CD4-positive, alpha-beta memory T cell (primary cell): Measurements from ENCODE around the gene TEAD1. TPM values are rescaled to one million over a fixed set of nuclear protein-coding genes. Genes with fewer than 3 reads are reported as not detected.

ENCODE experiments used
- CTCF ChIA-PET: fragments of 350-600 bp; sonication (Branson Sonifier 250); formaldehyde crosslinking; loops from one replicate; lab custom pipeline; 2021; ENCODE audit warnings: inconsistent platforms; ENCODE audit not compliant: partially characterized antibody; lab: Charles Lee
- POLR2A ChIA-PET: fragments of 350-600 bp; sonication (Branson Sonifier 250); formaldehyde crosslinking; loops from one replicate; lab custom pipeline; 2021; ENCODE audit not compliant: partially characterized antibody; lab: Charles Lee
- DNase-seq, 5 donors: peaks; one replicate each; pipeline versions ENCODE4 v3.0.0 to v3.0.0-alpha.2; 2020 to 2022; ENCODE audit warnings: mixed read lengths in 1 of 5
- H3K27ac ChIP-seq: one replicate; pipeline ENCODE4 v1.7.0; 2013; ENCODE audit warnings: low read depth, low read length
- H3K27me3 ChIP-seq: 2 replicates; pipeline ENCODE4 v1.7.0; 2013; ENCODE audit warnings: mild to moderate bottlenecking, low read length, moderate library complexity; ENCODE audit not compliant: insufficient read depth
- H3K36me3 ChIP-seq: 2 replicates; pipeline ENCODE4 v1.7.0; 2013; ENCODE audit warnings: mild to moderate bottlenecking, low read length, moderate library complexity; ENCODE audit not compliant: insufficient read depth
- H3K4me1 ChIP-seq: 2 replicates; pipeline ENCODE4 v1.7.0; 2013; ENCODE audit warnings: mild to moderate bottlenecking, low read length, moderate library complexity; ENCODE audit not compliant: insufficient read depth
- H3K4me3 ChIP-seq, 2 donors: one replicate each; pipeline ENCODE4 v1.7.0; 2013; ENCODE audit warnings: low read length in 2 of 2, mild to moderate bottlenecking in 1 of 2
- H3K9me3 ChIP-seq, 2 donors: one replicate each; pipeline ENCODE4 v1.7.0; 2013; ENCODE audit warnings: low read length in 2 of 2, control low read depth in 1 of 2; ENCODE audit not compliant: control insufficient read depth in 1 of 2
- H3K27ac Mint-ChIP-seq, 7 donors: one replicate each; pipeline ENCODE4 v1.8.0; 2020 to 2021; ENCODE audit warnings: mixed read lengths in 7 of 7, mild to moderate bottlenecking in 6 of 7, inconsistent platforms in 3 of 7, moderate library complexity in 3 of 7
- H3K27me3 Mint-ChIP-seq, 2 donors: one replicate each; pipeline ENCODE4 v1.8.0; 2020 to 2021; ENCODE audit warnings: mixed read lengths in 2 of 2
- H3K36me3 Mint-ChIP-seq, 2 donors: one replicate each; pipeline ENCODE4 v1.8.0; 2020 to 2021; ENCODE audit warnings: mixed read lengths in 2 of 2, inconsistent platforms in 1 of 2, mild to moderate bottlenecking in 1 of 2
- H3K4me1 Mint-ChIP-seq, 4 donors: one replicate each; pipeline ENCODE4 v1.8.0; 2020 to 2021; ENCODE audit warnings: mixed read lengths in 4 of 4, mild to moderate bottlenecking in 1 of 4
- H3K4me3 Mint-ChIP-seq, 8 donors: one replicate each; pipeline ENCODE4 v1.8.0; 2020 to 2021; ENCODE audit warnings: mixed read lengths in 8 of 8, mild to moderate bottlenecking in 7 of 8, moderate library complexity in 6 of 8, inconsistent platforms in 3 of 8
- H3K9me3 Mint-ChIP-seq, 8 donors: one replicate each; pipeline ENCODE4 v1.8.0; 2020 to 2021; ENCODE audit warnings: mixed read lengths in 8 of 8, mild to moderate bottlenecking in 5 of 8, inconsistent platforms in 3 of 8, moderate library complexity in 1 of 8
- intact Hi-C: fragments of 100-400 bp; cut with micrococcal nuclease; formaldehyde crosslinking; loops from one replicate; pipeline ENCODE4 v1.15.1; 2023
- polyA plus RNA-seq, 2 donors: library from polyadenylated mRNA; unstranded; fragments of 300-500 nt; fragmentation: Illumina TruSeq; gene quantifications; one replicate each; pipeline ENCODE4 v1.2.3, GENCODE V29; 2021
- total RNA-seq, 2 experiments: library from RNA; stranded (reverse); gene quantifications; one replicate each; pipeline ENCODE4 v1.2.3, GENCODE V29; 2021

Gene TEAD1
- total and polyA plus RNA-seq, 4 experiments from 2014 or later = 0.15 to 1.1 (median 0.52) TPM; not detected in 1

DNA sequence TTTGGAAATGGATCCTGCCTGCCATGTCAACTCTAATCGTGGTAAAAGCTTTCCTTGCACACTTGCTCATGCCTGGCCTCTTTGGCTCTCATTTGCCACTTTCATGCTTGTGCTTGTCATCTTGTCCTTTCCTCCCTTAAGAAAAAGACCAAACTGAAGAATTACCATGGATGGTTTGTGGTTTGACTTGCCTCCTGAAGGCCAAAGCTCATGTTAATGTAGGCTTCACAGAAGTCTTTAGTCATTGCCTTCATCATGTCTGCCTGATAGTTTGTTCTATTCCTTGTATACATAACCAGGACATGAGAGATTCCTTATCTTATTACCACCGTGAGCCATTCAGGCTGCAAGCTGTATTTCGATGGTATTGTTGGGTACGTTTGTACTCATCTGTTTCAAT lies 17.3 kb downstream of the TEAD1 start:
- H3K27me3 Mint-ChIP-seq = peaks cover 27 to 68% of the 10 kb centered on the region in 2 donors
- no peak overlapping the region for H3K27ac ChIP-seq
- no peaks in the 10 kb centered on the region for H3K36me3 ChIP-seq
- peaks cover 11% of the 10 kb centered on the region for H3K27me3 ChIP-seq
- ChIA-PET POLR2A (no interaction called here), CTCF (interaction anchor here (1.4 kb wide), 1 partner anchor 360 kb away, joined by 3 read pairs; no protein-coding TSS in a partner anchor)
- H3K27ac Mint-ChIP-seq = no peak overlapping the region
- peaks cover 9% of the 10 kb centered on the region for H3K4me1 ChIP-seq
- no peaks in the 10 kb centered on the region for H3K36me3 Mint-ChIP-seq
- DNase-seq = no peak
- no peak overlapping the region for H3K4me3 ChIP-seq
- H3K9me3 ChIP-seq = no peaks in the 10 kb centered on the region
- intact Hi-C loops = no loop called here
- no peak overlapping the region for H3K4me3 Mint-ChIP-seq
- H3K4me1 Mint-ChIP-seq = peaks cover 0 to 8% (median 4%) of the 10 kb centered on the region in 4 donors
- H3K9me3 Mint-ChIP-seq = no peaks in the 10 kb centered on the region

GRCh38 chr11:12692229-12693075 lies 18.2 kb downstream of the TEAD1 start:
- Mint-ChIP-seq H3K4me1 (peaks cover 0 to 8% (median 4%) of the 10 kb centered on the region in 4 donors), H3K27me3 (peaks cover 32 to 64% of the 10 kb centered on the region in 2 donors), H3K4me3 (no peak overlapping the region), H3K9me3 (no peaks in the 10 kb centered on the region), H3K27ac (no peak overlapping the region), H3K36me3 (no peaks in the 10 kb centered on the region)
- H3K27me3 ChIP-seq = peaks cover 11% of the 10 kb centered on the region
- no peak for DNase-seq
- intact Hi-C loops = no loop called here
- H3K9me3 ChIP-seq = no peaks in the 10 kb centered on the region
- no peak overlapping the region for H3K4me3 ChIP-seq
- H3K36me3 ChIP-seq = no peaks in the 10 kb centered on the region
- peaks cover 9% of the 10 kb centered on the region for H3K4me1 ChIP-seq
- H3K27ac ChIP-seq = no peak overlapping the region
- POLR2A ChIA-PET = no interaction called here
- CTCF ChIA-PET = interaction anchor here (0.8 to 1.4 kb wide), 2 partner anchors 13 to 361 kb away, joined by 3 read pairs; no protein-coding TSS in a partner anchor

- peaks cover 0 to 10% (median 6%) of the 10 kb centered on the region in 4 donors for H3K4me1 Mint-ChIP-seq
- no peaks in the 10 kb centered on the region for H3K9me3 ChIP-seq
- peaks cover 9% of the 10 kb centered on the region for H3K4me1 ChIP-seq
- H3K27me3 ChIP-seq = peaks cover 11% of the 10 kb centered on the region
- H3K4me3 ChIP-seq = no peak overlapping the region
- no peak for DNase-seq
- ChIA-PET POLR2A (no interaction called here), CTCF (no interaction called here)
- H3K27me3 Mint-ChIP-seq = peaks cover 35 to 62% of the 10 kb centered on the region in 2 donors
- peaks cover 0 to 1% (median 0%) of the 10 kb centered on the region in 8 donors for H3K9me3 Mint-ChIP-seq
- no peak overlapping the region for H3K4me3 Mint-ChIP-seq
- H3K36me3 ChIP-seq = no peaks in the 10 kb centered on the region
- H3K27ac Mint-ChIP-seq = no peak overlapping the region
- intact Hi-C loops = no loop called here
- H3K27ac ChIP-seq = no peak overlapping the region
- no peaks in the 10 kb centered on the region for H3K36me3 Mint-ChIP-seq
These were observed 18.9 kb downstream of the TEAD1 start for GRCh38 chr11:12693094-12693478.

DNA sequence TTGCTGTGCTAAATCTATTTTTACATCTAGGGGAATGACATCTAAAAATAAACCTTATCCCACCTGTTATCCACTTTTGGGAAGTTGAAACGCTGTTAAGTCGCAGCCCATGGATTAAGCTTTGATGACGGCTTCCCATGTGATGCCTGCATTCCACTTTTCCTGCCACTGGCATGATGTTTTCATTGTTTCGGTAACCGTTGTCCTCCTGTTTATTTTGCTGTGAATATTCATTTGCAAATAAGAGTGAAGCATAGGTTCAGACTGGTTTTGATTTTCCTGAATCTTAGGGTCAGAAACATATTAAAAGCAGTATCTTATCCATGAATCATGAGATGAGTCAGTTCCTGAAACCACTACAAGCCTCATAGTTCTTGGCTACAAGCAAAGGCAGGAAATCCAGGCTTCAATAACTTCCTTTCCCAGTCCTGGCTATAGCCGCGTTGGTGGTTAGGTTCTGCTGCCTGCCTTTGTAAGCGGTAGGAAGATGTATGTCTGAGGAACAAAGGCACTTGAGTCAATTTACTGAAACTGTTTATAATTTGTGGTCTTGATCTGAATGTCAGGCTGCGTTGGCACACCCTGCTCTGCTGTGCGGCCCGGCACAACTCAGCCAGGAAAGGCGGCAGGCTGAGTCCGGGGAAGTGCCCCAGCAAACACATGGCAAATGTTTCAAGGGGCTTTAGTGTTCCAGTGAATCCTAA lies 19.4 kb downstream of the TEAD1 start:
- Mint-ChIP-seq H3K4me3 (no peak overlapping the region), H3K9me3 (peaks cover 0 to 2% (median 0%) of the 10 kb centered on the region in 8 donors), H3K4me1 (peaks cover 0 to 13% (median 8%) of the 10 kb centered on the region in 4 donors), H3K36me3 (no peaks in the 10 kb centered on the region), H3K27me3 (peaks cover 34 to 64% of the 10 kb centered on the region in 2 donors), H3K27ac (no peak overlapping the region)
- Histone ChIP-seq H3K36me3 (no peaks in the 10 kb centered on the region), H3K4me3 (no peak overlapping the region), H3K9me3 (no peaks in the 10 kb centered on the region), H3K4me1 (peaks cover 9% of the 10 kb centered on the region), H3K27ac (no peak overlapping the region), H3K27me3 (peaks cover 14% of the 10 kb centered on the region)
- DNase-seq = no peak
- intact Hi-C loops = no loop called here
- ChIA-PET CTCF (no interaction called here), POLR2A (no interaction called here)

- Histone ChIP-seq H3K4me1 (peaks cover 9% of the 10 kb centered on the region), H3K36me3 (no peaks in the 10 kb centered on the region), H3K27ac (no peak overlapping the region), H3K9me3 (no peaks in the 10 kb centered on the region), H3K27me3 (peaks cover 16% of the 10 kb centered on the region), H3K4me3 (no peak overlapping the region)
- Mint-ChIP-seq H3K36me3 (no peaks in the 10 kb centered on the region), H3K4me1 (peaks cover 0 to 13% (median 8%) of the 10 kb centered on the region in 4 donors), H3K4me3 (no peak overlapping the region), H3K27me3 (peaks cover 30 to 60% of the 10 kb centered on the region in 2 donors), H3K27ac (no peak overlapping the region), H3K9me3 (peaks cover 0 to 2% (median 0%) of the 10 kb centered on the region in 8 donors)
- no peak for DNase-seq
- CTCF ChIA-PET = no interaction called here
- POLR2A ChIA-PET = no interaction called here
- intact Hi-C loops = no loop called here
These were observed 19.9 kb downstream of the TEAD1 start for GRCh38 chr11:12694183-12694531.

- peaks cover 9% of the 10 kb centered on the region for H3K4me1 ChIP-seq
- peaks cover 32 to 61% of the 10 kb centered on the region in 2 donors for H3K27me3 Mint-ChIP-seq
- H3K4me3 ChIP-seq = no peak overlapping the region
- H3K4me3 Mint-ChIP-seq = no peak overlapping the region
- no peaks in the 10 kb centered on the region for H3K36me3 ChIP-seq
- DNase-seq = no peak
- H3K9me3 Mint-ChIP-seq = peaks cover 0 to 2% (median 0%) of the 10 kb centered on the region in 8 donors
- H3K27me3 ChIP-seq = peaks cover 16% of the 10 kb centered on the region
- CTCF ChIA-PET = no interaction called here
- POLR2A ChIA-PET = no interaction called here
- H3K4me1 Mint-ChIP-seq = peaks cover 0 to 13% (median 8%) of the 10 kb centered on the region in 4 donors
- H3K36me3 Mint-ChIP-seq = no peaks in the 10 kb centered on the region
- H3K27ac Mint-ChIP-seq = no peak overlapping the region
- no peaks in the 10 kb centered on the region for H3K9me3 ChIP-seq
- intact Hi-C loops = no loop called here
- no peak overlapping the region for H3K27ac ChIP-seq
These were observed 21.1 kb downstream of the TEAD1 start for GRCh38 chr11:12695221-12695794.

DNA sequence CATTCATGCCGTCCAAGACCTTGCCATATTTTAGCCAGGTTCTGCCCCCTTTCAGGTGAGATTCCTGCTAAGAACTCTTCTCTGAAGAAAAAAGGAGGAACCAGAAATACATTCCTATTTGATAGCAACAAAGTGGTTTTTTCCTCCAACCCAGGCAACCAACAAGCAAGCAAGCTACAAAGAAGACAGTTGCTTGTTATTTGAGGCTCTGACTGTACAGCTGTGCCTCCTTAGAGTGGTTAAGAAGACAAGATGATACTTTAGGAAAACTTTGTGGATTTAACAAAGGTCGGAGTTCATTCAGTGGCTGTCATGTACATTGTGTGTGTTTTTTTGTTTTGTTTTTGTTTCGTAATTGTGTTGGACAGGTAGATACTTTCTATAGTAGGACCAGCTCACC lies 21.7 kb downstream of the TEAD1 start:
- H3K36me3 ChIP-seq = no peaks in the 10 kb centered on the region
- no peak overlapping the region for H3K4me3 Mint-ChIP-seq
- no peak overlapping the region for H3K27ac Mint-ChIP-seq
- no peak overlapping the region for H3K4me3 ChIP-seq
- H3K9me3 ChIP-seq = no peaks in the 10 kb centered on the region
- H3K4me1 Mint-ChIP-seq = peaks cover 0 to 13% (median 8%) of the 10 kb centered on the region in 4 donors
- DNase-seq = no peak
- H3K36me3 Mint-ChIP-seq = no peaks in the 10 kb centered on the region
- CTCF ChIA-PET = no interaction called here
- H3K27me3 ChIP-seq = peaks cover 16% of the 10 kb centered on the region
- POLR2A ChIA-PET = no interaction called here
- peaks cover 34 to 60% of the 10 kb centered on the region in 2 donors for H3K27me3 Mint-ChIP-seq
- H3K4me1 ChIP-seq = peaks cover 9% of the 10 kb centered on the region
- H3K9me3 Mint-ChIP-seq = peaks cover 0 to 2% (median 0%) of the 10 kb centered on the region in 8 donors
- intact Hi-C loops = no loop called here
- H3K27ac ChIP-seq = no peak overlapping the region
